Kidney glomerular epithelial cell (primary cell): ENCODE measurements around the gene MGAT5B.
"Not testable (repeated sequence)": the region's sequence is repeated elsewhere in the genome, so short reads cannot be mapped to it uniquely, and the experiment has no call there.

Source experiments
- DNase-seq: peaks from one replicate; lab custom pipeline; 2025; lab: John Stamatoyannopoulos, UW

MGAT5B gene

GRCh38 chr17:76978050-76978449 is 109.8 kb downstream of the MGAT5B start:
- DNase-seq, result not testable (repeated sequence)

GRCh38 chr17:76981545-76982295 is 113.5 kb downstream of the MGAT5B start:
- DNase-seq, result no peak

DNA sequence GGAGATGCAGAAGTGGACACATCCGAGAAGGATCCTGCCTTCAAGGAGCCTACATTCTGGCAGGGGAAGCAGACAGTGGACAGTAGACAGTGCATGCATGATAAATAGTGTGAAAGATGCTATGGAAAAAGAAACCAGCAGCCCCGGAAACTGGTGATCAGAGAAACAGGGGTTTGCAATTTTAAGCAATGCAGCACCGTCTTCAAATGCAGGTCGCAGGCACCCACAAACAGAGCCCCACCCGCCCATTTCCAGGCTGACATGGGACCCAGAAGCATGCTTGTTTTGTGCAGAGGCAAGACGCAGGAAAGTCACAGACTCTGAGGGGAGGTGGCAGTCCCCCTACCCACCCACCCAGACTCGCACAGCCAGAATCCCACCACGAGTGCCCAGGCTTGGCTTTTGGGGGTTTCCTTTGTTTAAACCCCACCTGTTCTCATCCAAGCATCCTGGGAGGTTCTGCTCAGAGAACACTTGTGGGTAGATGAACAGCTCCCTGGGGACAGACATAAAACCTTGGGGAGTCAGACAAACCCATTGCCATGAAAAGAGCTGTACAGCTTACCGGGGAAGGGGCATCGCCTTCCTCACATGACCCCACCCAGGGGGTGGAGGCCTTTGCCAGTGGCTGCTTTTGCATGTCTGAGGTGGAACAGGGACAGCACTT is 114.3 kb downstream of the MGAT5B start:
- DNase-seq, result no peak

GRCh38 chr17:76983075-76983775 is 115.0 kb downstream of the MGAT5B start:
- DNase-seq, result no peak

- no peak for DNase-seq
These were observed 118.2 kb downstream of the MGAT5B start for GRCh38 chr17:76986365-76986764.

GRCh38 chr17:76987486-76988093 is 119.4 kb downstream of the MGAT5B start:
- DNase-seq, result no peak

- no peak for DNase-seq
These were observed 120.6 kb downstream of the MGAT5B start for GRCh38 chr17:76988796-76989195.

- no peak for DNase-seq
These were observed 121.3 kb downstream of the MGAT5B start for GRCh38 chr17:76989519-76989918.

DNA sequence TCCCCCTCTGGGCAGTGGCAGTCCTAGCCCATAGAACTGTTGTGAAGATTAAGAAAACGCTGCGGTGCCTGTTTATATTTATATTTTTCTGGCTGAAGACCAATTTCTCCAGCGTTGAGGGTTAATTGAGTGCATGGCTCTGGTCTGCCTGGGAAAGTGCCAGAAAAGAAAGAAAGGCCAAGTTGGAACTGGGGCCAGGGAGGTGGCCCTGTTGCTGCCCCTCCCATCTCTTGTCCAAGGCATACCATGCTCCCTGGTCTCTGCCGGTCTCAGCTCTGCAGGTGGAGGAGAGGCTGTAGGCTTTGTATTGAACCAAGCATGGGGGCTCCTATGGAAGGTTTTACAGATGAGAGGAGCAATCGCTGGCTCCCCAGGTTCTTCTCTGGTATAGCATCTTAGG is 124.7 kb downstream of the MGAT5B start:
- DNase-seq, result no peak

- no peak for DNase-seq
These were observed 125.4 kb downstream of the MGAT5B start for GRCh38 chr17:76993651-76994050.

DNA sequence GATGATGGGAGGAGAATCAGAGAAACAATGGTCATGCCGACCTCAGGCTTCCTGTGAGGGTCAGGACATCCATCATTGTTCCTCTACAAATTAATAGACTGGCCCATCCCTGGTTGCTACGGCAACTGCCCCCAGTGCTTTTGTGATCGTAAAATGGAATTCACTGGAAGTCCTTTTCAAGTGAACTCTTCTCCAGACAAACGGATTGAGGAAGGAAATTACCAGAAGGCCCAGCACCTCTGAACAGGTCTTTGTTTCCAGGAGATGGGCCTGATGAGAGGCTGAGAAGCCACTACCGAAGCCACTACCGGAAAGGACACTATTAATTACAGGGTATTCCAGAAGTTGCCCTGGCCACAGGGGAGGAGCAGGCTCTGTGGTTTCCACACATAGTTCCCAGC is 126.0 kb downstream of the MGAT5B start:
- no peak for DNase-seq

DNA sequence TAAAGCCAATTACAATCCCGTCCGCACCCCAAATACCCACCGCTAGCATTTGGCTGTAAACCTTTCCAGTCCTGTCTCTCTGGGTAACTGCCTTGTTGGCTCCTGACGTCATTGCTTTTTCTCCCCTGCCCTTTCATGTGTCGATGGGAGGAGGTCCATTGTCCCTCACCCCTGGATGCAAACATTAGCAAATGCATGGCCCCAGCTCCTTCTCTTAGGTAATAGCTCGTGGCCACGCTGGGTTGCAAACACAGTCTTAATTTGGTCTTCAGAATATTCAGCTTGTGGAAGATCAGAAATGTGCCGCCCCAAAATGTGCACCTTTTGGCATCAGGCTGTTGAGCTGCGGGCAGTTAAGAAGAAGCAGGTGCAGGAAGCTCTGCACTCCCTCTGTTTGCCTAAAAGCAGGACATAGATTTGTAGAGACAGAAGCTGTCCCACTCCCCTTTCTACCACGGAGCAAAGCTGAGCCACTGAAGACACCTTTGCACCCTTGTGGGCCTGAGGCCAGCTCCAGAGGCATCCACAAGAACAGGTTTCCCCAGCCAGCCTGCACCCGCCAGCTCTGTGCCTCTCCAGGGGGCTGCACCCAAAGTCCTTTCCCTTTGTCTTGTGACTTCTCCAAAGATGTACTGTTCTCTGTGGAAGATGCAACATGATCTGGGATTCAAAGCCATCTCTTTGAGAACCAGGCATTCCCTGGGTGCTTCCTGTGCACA is 127.3 kb downstream of the MGAT5B start:
- DNase-seq, result no peak

DNA sequence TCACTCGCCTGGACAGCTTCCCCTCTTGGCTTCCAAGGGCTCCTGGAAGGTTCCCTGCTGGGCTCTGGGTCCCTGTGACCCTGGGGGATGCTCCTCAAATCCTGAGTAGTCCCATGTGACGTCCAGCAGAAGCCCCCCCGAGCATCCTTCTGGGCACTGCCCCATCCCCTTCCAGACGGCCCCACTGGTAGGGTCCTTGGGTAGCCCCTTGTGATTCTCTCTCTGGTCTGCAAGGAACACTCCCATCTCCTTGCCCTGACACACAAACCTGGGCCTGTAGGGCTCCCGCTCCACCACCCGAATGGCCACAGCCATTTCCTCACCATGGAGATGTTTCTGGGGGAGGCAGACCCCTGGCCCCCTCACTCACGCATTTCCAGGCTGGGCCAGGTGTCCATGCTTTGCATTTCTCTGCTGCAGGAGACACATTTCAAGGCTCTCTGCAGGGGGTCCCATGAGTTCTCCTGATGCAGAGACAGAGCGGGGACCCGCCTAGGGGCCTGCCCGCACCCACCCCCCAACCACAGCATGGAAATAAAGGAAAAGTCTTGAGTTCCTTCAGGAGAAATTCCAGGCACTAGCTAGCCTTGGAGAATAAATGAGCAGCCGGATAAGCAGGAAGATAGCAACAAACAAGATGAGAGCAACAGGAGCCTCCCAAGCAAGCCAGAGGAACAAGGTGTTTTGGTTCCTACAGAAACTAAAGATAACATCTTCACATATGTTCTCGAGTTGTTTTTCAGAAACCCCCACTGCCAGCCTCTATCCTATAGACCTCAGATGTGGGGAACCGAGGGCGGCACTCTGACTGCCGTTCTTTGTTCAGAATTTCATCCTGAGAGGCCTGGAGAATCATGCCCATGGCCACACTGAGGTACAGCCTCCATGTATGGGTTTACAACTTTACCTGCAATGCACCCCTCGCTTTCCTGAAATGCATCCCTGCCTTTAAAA is 128.8 kb downstream of the MGAT5B start:
- DNase-seq, result no peak

DNA sequence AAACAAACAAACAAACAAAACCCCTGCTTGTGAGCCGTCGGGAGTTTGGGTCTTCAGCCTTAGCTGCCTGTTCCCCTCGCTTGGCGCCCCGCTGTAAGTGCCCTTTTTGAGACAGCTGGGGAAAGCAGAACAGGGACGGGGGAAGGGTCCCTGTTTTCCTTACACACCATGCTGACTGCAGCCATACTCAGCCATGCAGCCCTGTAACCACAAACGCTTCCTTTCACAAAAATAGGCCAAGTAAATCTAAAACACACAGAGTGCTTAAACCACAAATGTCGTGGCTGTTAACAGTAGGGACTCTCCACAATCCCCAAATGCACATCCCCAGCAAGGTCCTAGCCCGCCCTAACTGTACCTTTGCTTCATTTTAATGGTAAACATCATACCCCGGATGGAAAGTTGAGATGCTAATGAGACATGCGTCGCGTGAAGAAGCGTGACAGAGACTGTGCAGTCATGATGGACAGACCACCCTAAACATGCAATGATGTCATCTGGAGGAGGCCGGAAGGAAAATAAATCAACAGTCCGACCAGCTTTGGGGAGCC is 129.9 kb downstream of the MGAT5B start:
- no peak for DNase-seq

DNA sequence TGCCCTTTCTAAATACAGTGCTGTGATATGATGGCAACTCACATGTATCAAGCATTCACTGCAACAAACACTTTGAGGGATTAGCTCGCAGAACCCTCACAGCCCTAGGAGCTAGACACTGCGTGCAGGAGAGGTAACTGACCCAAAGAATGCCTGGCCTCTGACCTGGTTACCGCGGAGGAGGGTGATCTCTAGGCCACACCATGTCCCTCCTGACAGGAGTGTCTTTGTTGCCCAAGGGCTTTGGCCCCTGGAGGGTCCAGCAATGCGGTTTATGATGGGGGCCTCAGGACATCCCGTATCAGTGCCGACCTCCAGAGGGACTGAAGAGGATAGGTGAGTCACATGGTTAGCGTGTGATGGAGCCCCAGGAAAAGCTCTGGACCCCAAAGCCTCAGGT is 130.6 kb downstream of the MGAT5B start:
- DNase-seq, result no peak
